ENCODE results near the gene RSKR.
"Not testable (repeated sequence)": the region's sequence is repeated elsewhere in the genome, so short reads cannot be mapped to it uniquely, and the experiment has no call there.

Gene RSKR

DNA sequence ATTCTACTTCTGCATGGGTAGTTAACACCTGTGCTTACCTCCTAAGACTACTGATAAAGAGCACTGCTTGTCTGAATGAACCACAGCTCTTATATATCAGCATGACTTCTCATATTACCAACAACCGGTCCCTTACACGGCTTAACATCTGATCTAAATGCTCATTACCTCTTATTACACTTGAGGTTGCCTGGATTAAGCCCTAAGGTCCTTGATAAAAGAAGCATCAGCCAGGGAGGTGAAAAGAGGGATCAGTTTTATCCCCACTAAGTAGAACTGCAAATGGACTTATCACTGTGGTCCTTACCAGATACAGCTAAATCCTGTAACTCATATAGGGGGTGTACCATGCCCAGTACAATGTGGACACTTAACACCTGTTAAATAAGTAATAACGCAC lies 8.2 kb upstream of the RSKR start:
- DNase-seq, result no peak

GRCh38 chr17:28620010-28620409 lies 6.0 kb upstream of the RSKR start:
- no peak for DNase-seq

DNA sequence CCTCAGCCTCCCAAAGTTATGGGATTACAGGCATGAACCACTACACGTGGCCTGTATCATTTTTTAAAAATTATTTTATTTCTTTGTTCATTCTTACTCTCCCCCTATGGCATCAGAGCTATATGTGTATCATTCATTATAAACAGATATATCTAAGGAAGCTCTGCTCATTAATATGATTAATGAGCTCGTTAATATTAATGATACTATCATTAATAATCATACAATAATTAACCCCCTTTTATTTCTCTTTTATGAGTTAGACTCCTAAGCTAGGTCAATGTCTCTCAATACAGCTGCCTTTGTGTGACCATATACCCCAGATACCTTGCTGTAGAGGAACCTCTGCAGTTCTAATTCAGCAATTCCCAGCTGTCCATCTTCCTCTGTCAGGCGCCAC lies 4.5 kb upstream of the RSKR start:
- DNase-seq, result no peak

- DNase-seq, result no peak
These were observed 2.3 kb upstream of the RSKR start for GRCh38 chr17:28616281-28616680.

GRCh38 chr17:28615260-28615940 lies 1.4 kb upstream of the RSKR start:
- DNase-seq, result no peak

- DNase-seq, result no peak
These were observed 781 bp downstream of the RSKR start for GRCh38 chr17:28612936-28613872.

DNA sequence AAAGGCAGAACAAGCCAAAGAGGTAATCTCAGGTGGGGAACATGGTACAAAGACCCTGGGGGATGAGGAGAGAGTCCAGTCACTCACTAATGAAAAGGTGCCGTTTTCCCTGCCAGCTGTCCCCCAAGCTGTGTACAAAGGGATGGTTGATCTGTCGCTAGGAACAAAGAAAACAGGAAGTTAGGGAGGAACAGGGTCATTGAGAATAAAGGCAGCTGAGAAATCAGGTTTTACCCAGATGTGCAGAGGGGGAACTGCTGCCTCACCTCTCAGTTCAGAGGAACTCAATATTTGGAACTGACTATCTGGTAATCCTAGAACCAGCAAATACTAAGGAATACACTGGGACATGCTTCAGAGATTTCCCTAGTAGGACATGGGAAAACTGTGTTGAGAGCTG lies 1.5 kb downstream of the RSKR start:
- no peak for DNase-seq

- no peak for DNase-seq
These were observed 3.6 kb downstream of the RSKR start for GRCh38 chr17:28610376-28610775.

GRCh38 chr17:28604031-28604430 lies 10.0 kb downstream of the RSKR start:
- DNase-seq, result not testable (repeated sequence)

DNA sequence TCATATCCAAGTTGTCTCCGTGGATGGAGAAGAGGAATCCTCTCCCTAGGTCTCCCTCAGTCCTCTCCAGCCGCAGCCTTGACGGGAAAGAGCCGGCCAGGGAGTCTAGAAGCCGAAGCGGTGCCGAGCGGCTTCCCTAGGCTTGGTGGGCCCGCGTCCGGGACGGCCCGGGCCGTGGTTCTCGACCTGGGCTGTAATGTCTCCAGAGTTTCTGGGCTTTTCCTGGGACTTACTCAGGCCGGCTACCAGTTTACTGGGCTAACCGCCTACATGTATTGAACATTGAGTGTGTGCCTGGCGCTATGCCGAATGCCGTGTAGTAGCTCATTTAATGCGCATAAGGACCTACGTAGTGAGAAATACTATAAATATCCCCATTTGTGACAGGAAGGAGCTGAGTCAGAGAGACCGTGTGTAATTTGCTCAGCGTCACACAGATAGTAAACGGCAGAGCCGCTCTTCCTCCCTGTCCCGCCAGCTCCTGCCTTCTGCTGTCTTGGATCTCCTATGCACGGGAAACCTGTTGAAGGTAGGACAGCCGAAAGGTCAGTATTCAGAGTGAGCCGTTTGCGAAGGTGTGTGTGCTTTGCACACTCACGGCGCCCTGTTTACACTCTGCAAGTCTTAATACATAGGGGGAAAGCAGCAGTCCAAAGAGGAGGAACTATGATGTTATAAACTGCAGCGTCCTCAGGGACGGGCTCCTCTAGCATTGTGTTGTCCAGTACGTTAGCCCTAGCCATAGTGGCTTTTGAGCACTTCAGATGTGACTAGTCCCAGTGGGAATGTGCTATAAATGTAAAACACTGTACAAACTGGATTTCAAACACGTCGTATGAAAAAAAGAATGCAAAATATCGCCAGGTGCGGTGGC lies 14.4 kb downstream of the RSKR start:
- DNase-seq, result peak; percentile 3

DNA sequence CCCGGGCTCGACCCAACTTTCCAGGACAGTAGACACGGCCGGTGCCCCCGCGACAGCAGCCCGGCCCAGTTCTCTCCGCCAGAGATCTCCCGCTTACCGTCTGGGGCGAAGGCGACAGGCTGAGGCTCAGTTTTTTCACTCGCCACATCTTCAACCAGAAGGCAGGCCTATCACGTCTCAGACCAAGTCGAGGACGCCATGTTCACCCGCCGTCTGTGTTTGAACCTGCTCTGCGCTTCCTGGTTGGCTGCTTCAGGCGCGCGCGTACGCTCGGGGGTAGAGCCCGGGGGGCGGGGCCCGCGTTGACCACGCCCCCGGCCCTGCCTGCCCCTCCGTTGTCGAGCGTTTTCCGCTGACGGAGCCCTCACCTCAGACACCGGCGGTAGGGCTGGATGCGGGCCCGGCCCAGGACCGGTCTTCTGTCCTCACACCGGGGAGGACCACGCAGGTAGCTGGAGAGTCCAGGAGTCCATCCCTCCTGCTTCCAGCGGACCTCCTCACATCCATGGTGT lies 15.1 kb downstream of the RSKR start, which contains the start of gene SPAG5:
TSS of gene SPAG5 (minus strand) at position 227 of the 512 bp plus-strand sequence. CDS start at position 148, 79 bp downstream.
- DNase-seq, result peak; percentile 59

DNA sequence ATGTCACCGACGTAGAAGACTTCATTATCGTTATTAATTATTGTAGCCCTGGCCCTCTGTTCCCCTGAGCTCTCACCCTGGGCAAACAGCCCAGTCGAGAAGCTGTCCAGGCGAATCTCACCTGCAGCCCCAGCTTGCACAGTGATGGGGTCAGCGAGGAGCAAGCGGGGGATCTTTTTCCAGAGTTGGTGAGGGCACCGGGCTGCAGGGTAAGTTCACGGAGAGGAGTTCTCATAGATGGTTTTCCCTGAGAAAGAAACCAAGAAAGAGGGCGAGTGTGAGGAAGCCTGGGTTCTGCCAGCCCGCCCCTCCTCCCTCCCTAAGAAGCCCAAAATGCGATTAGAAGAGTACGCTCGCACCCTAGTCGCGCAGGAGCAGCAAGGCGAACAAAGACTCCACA lies 15.6 kb downstream of the RSKR start:
- no peak for DNase-seq

DNA sequence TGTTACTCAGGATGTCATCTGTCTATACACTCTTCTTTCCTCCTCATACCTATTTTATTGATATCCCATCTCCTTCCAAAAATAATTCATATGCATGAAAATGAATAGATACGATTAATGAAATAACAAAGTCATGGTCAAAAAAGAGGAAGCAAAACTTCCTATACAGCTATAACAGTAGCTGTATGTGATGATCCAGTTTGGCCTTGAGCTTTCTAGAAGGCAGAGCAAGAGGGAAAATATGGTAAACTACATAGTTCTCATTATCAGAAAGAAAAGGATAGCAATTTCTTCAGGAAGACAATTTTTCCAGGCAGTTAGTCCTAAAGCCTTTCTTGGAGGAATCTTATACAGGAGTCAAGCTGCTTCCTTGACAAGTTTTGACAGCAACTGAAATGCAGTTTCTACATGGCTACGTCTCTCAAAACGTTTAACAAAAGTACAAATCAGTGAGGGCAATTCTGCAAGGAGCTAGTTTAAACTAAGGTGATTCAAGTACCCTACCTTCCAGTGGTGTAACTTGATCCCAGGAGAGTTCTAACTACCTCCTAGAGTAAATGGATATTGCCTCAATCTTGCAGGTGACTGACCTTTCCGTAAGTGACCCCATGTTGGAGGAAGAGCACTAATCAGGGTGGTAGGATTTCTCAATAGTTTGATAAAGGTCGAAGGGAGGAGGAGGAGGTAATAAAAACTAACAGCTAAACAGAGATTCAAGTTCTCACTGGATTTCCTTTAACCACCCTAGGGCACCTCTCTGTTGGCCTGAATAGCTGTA lies 16.2 kb downstream of the RSKR start:
- DNase-seq, result no peak

DNA sequence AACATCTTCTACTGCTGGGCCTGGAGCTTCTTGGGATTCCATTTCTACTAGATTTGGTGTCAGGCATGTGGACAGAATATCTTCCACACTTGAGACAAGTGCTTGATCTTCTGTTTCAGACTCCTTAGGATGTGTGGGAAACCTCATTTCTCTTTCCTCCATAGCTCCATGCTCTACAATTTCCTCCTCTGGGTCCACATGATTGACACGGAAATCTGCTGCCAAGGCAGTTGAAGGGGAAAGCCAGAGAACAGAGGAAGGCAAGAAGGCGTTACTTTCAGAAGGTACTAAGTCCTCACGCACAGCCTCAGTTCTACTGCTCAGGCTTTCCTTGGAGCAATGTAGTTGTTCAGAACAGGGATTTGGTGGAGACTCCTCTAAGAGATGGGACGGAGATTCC lies 21.7 kb downstream of the RSKR start:
- no peak for DNase-seq

- no peak for DNase-seq
These were observed 28.1 kb downstream of the RSKR start for GRCh38 chr17:28585851-28586250.

GRCh38 chr17:28584434-28584833 lies 29.6 kb downstream of the RSKR start:
- DNase-seq, result no peak

DNA sequence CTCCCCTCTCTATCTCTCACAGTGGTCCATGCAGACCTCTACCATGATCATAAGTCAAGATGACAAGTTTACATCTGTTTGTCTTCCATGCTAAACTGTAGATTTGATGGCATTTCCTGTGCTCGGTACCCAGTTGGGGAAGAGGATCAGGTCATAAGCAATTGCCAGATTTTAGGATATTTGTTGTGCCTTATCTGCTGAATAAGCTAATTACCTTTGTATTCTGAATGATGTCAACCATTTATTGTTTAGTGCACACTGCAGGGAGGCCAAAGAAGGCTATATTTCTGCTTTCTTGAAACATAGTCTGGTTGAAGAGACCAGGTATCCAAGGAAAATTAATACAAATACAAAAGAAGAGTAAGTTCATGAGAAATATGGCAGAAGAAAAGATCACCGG lies 31.5 kb downstream of the RSKR start:
- DNase-seq, result no peak

DNA sequence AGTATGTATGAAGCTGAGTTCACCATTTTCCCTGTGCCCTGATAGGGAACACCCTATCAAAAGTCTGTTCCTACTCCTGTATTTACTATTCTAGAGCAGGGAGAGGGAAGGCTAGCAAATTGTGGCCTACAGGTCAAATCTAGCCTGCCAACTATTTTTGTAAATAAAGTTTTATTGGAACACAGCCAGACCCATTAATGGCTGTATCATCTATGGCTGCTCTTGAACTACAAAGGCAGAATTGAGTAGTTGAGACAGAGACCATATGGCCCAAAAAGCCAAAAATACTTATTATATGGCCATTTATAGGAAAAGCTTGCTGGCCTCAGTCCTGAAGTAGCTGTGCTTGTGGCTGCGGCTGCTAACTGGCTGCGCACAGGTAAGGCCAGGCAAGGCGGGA lies 33.0 kb downstream of the RSKR start:
- no peak for DNase-seq

- no peak for DNase-seq
These were observed 34.5 kb downstream of the RSKR start for GRCh38 chr17:28579526-28579925.

DNA sequence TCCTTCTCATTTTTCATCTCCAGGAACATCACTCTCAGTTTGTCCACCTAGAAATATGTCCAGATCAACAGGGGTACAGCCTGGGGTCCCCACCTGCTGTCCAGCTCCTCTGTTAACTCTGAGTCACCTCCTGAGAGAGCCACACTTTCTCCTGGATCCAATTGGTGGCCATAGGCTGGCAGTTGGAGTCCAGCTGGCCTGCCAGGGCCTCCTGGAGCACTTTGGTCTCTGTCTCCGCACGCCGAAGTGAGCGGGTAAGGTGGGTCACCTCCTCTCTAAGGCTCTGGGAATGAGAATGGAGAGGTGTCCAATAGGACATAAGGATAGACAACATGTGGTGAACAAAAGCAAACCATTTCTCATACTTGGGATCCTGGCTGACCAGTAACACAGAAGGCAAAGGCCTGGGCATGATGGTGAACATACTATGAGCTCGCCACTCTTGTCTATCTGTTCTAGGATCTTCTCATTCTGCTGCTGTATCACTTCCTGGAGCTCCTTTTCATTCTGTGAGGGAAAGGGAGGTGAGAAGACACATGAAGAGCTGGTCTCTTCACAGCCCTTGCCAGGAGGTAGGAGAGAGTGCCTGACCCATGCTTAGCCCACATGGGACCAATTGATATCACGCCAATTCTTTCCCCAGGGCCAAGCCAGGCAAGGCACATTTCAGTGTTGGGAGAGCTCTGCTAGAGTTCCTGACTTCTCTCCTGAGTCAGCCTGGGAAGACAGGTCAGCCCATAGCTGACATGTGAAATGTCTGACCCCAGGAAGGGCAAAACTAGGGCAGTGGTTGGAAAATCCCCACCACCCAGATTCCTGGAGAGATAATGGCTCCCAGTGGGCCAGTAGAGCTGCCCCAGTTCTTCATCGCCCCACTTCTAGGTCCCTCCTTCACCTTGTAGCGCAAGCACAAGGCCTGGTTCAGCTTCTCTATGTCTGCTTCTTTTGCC lies 35.5 kb downstream of the RSKR start:
- no peak for DNase-seq

GRCh38 chr17:28577466-28577824 lies 36.5 kb downstream of the RSKR start:
- no peak for DNase-seq

Data from GF-D8 (cell line).